ENCODE measurements around the gene ADAM19.

GRCh38 chr5:157434096-157434495, 141.5 kb downstream of the ADAM19 start:
- TF ChIP-seq CTCF (IDR thresholded peaks at IDR 0.05) (no peak), POLR2A (IDR thresholded peaks at IDR 0.05) (no peak)

All from Peyer's patch (tissue), 4 donors.